ENCODE results near the gene CHD5. TPM values are rescaled to one million over a fixed set of nuclear protein-coding genes. Genes with fewer than 3 reads are reported as not detected.

CHD5 gene
- polyA plus RNA-seq, 2 of the 4 experiments (the other 2 are of a cell fraction) = 0.21 to 0.66 TPM

DNA sequence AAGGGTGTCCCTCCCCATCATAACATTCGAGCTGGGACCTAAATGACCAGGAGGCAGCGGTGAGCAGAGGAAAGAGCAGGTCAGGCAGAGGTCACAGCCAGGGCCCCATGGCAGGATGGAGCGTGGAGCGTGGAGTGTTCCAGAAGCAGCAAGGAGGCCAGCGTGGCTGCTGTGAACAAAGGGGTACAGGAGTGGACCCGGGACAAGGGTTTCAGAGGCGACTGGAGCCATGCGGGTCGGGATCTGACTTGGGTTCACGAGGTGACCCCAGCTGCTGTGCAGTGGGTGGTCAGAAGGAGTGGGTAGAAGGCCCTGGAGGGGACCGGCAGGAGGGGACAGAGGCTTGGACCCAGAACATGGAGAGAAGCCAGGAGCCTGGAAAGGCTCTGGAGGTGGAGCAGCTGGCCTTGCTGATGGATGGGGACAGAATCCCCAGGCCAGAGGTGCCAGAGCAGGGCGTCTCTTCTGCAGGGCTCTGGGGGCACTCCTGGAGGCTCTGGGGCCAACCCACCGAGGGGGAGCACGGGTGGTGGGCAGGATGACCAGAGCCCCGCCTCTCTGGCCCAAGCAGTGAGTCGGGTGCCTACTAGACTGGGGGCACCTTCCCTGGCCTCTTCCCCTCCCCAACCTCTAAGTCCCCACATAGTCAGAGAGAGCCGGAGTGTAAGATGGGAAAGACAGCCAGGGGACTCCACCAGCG, 2.3 kb downstream of the CHD5 start:
- ChIA-PET POLR2A (no interaction called here), CTCF (interaction anchor here (0.8 to 2.5 kb wide), 4 partner anchors 8 to 144 kb away, joined by 3 to 7 read pairs (median 5); partner anchors contain the start of gene RNF207)
- FAIRE-seq = no peak
- TF ChIP-seq, protein P1, sequence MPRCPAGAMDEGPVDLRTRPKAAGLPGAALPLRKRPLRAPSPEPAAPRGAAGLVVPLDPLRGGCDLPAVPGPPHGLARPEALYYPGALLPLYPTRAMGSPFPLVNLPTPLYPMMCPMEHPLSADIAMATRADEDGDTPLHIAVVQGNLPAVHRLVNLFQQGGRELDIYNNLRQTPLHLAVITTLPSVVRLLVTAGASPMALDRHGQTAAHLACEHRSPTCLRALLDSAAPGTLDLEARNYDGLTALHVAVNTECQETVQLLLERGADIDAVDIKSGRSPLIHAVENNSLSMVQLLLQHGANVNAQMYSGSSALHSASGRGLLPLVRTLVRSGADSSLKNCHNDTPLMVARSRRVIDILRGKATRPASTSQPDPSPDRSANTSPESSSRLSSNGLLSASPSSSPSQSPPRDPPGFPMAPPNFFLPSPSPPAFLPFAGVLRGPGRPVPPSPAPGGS (IDR thresholded peaks at IDR 0.05) = no peak
- no peak for TF ChIP-seq JUNB (IDR thresholded peaks at IDR 0.05)
- TF ChIP-seq, protein P2, sequence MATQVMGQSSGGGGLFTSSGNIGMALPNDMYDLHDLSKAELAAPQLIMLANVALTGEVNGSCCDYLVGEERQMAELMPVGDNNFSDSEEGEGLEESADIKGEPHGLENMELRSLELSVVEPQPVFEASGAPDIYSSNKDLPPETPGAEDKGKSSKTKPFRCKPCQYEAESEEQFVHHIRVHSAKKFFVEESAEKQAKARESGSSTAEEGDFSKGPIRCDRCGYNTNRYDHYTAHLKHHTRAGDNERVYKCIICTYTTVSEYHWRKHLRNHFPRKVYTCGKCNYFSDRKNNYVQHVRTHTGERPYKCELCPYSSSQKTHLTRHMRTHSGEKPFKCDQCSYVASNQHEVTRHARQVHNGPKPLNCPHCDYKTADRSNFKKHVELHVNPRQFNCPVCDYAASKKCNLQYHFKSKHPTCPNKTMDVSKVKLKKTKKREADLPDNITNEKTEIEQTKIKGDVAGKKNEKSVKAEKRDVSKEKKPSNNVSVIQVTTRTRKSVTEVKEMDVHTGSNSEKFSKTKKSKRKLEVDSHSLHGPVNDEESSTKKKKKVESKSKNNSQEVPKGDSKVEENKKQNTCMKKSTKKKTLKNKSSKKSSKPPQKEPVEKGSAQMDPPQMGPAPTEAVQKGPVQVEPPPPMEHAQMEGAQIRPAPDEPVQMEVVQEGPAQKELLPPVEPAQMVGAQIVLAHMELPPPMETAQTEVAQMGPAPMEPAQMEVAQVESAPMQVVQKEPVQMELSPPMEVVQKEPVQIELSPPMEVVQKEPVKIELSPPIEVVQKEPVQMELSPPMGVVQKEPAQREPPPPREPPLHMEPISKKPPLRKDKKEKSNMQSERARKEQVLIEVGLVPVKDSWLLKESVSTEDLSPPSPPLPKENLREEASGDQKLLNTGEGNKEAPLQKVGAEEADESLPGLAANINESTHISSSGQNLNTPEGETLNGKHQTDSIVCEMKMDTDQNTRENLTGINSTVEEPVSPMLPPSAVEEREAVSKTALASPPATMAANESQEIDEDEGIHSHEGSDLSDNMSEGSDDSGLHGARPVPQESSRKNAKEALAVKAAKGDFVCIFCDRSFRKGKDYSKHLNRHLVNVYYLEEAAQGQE (IDR thresholded peaks at IDR 0.05) = no peak
- no peak overlapping the region for H3K27ac ChIP-seq
- H3K4me2 ChIP-seq = no peak overlapping the region
- no peak for DNase-seq (ENCODE audit: low read depth in 1 of 2, low spot score in 1 of 2)
- H3K4me3 ChIP-seq = no peak overlapping the region
- H3K9me3 ChIP-seq = no peaks in the 10 kb centered on the region
- WGBS (ENCODE audit: missing lambda C conversion rate) = 74% methylated on average over 14 of the region's 18 CpGs
- no peak for ATAC-seq
- H3K4me1 ChIP-seq = peaks cover 6% of the 10 kb centered on the region; the same call in 2 of the 3 replicates

DNA sequence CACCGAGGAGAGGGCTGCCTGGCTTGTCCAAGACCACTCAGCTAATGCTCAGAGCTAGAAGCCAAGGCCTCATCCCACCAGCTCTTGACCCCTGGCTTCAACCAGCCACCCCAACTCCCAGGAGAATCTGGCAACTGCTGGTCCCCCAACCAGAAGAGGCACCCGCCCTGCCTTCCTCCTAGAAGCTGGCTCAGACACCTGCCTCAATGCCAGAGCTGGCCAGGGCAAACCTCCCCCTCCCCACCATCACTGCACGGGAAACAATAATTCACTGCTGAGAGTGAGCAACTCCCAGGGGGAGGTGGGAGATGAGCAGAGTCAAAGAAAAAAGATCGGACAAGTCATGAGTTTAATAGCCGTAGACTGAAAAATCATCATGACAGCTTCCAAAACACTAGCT, 3.3 kb downstream of the CHD5 start:
- no peak for FAIRE-seq
- CTCF ChIA-PET = interaction anchor here (0.8 to 2.5 kb wide), 3 partner anchors 9 to 68 kb away, joined by 4 to 7 read pairs (median 6); partner anchors contain the start of gene RNF207
- POLR2A ChIA-PET = no interaction called here
- Histone ChIP-seq H3K4me2 (no peak overlapping the region), H3K9me3 (no peaks in the 10 kb centered on the region), H3K27ac (no peak overlapping the region), H3K4me1 (peaks cover 6% of the 10 kb centered on the region; the same call in 2 of the 3 replicates), H3K4me3 (no peak overlapping the region)
- no peak for DNase-seq (ENCODE audit: low read depth in 1 of 2, low spot score in 1 of 2)
- WGBS (ENCODE audit: missing lambda C conversion rate) = 69% methylated on average over 4 of the region's 5 CpGs
- no peak for ATAC-seq
- TF ChIP-seq CEBPB (IDR thresholded peaks at IDR 0.05) (no peak), HOXA7 (CRISPR knock-in tag; IDR thresholded peaks at IDR 0.05) (no peak), HDAC2 (IDR thresholded peaks at IDR 0.05) (no peak), NFE2L2 (conservative IDR thresholded peaks at IDR 0.05; ENCODE audit: low read length) (no peak), HEYL (CRISPR knock-in tag; IDR thresholded peaks at IDR 0.05) (no peak), TFCP2L1 (CRISPR knock-in tag; IDR thresholded peaks at IDR 0.05) (no peak), FOXS1 (CRISPR knock-in tag; IDR thresholded peaks at IDR 0.05) (no peak), CHD2 (IDR thresholded peaks at IDR 0.05; ENCODE audit: low read length, partially characterized antibody) (no peak), FOSB (CRISPR knock-in tag; IDR thresholded peaks at IDR 0.05) (no peak)
- TF ChIP-seq, protein P3, sequence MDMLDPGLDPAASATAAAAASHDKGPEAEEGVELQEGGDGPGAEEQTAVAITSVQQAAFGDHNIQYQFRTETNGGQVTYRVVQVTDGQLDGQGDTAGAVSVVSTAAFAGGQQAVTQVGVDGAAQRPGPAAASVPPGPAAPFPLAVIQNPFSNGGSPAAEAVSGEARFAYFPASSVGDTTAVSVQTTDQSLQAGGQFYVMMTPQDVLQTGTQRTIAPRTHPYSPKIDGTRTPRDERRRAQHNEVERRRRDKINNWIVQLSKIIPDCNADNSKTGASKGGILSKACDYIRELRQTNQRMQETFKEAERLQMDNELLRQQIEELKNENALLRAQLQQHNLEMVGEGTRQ (IDR thresholded peaks at IDR 0.05) = no peak
- TF ChIP-seq, protein P4, sequence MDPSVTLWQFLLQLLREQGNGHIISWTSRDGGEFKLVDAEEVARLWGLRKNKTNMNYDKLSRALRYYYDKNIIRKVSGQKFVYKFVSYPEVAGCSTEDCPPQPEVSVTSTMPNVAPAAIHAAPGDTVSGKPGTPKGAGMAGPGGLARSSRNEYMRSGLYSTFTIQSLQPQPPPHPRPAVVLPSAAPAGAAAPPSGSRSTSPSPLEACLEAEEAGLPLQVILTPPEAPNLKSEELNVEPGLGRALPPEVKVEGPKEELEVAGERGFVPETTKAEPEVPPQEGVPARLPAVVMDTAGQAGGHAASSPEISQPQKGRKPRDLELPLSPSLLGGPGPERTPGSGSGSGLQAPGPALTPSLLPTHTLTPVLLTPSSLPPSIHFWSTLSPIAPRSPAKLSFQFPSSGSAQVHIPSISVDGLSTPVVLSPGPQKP (IDR thresholded peaks at IDR 0.05; ENCODE audit: low read depth, low read length) = no peak
- TF ChIP-seq, protein P5, sequence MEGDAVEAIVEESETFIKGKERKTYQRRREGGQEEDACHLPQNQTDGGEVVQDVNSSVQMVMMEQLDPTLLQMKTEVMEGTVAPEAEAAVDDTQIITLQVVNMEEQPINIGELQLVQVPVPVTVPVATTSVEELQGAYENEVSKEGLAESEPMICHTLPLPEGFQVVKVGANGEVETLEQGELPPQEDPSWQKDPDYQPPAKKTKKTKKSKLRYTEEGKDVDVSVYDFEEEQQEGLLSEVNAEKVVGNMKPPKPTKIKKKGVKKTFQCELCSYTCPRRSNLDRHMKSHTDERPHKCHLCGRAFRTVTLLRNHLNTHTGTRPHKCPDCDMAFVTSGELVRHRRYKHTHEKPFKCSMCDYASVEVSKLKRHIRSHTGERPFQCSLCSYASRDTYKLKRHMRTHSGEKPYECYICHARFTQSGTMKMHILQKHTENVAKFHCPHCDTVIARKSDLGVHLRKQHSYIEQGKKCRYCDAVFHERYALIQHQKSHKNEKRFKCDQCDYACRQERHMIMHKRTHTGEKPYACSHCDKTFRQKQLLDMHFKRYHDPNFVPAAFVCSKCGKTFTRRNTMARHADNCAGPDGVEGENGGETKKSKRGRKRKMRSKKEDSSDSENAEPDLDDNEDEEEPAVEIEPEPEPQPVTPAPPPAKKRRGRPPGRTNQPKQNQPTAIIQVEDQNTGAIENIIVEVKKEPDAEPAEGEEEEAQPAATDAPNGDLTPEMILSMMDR (IDR thresholded peaks at IDR 0.05) = no peak
